GM19324 (cell line): Measurements from ENCODE around the gene CTU1.

Experiments
- ATAC-seq: cut with Tn5 transposase; IDR thresholded peaks from one replicate; pipeline ENCODE4 v1.9.1; 2021; ENCODE audit warnings: mild to moderate bottlenecking, moderate library complexity; ENCODE audit not compliant: unreplicated experiment, low FRiP score

The CTU1 gene

GRCh38 chr19:51135004-51135403 lies 26.8 kb upstream of the CTU1 start:
- ATAC-seq, result no peak

DNA sequence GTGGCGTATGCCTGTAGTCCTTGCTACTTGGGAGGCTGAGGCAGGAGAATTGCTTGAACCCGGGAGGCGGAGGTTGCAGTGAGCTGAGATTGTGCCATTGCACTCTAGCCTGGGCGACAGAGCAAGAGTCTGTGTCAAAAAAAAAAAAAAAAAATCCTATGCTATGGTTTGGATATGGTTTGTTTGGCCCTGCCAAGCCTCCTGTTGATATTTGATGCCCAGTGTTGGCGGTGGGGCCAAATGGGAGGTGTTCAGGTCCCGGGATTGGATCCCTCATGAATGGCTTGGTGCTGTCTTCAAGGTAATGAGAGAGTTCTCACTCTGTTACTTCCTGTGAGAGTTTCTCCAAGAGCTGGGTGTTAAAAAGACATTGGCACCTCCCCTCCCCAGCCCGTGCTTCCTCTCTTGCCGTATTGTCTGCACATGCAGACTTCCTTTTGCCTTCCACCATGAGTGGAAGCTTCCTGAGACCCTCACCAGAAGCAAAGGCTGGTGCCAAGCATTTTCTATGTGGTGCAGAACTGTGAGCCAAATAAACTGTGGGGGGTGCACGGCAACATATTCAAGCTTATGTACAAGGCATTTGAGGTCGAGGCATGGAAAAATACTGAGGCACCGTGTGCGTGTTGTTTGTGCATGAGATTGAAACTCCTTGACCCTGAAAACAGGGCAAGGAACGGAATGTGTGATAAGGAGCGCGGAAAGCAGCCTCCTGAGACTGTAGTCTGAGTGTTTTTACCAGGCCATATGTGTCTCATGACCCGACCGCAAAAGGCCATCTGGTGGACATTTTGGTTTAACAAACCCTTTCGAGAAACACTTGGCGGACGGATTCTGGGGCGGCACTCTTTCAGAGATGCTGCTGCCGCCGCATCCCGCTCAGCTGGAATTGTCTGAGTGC lies 23.8 kb upstream of the CTU1 start:
- no peak for ATAC-seq

DNA sequence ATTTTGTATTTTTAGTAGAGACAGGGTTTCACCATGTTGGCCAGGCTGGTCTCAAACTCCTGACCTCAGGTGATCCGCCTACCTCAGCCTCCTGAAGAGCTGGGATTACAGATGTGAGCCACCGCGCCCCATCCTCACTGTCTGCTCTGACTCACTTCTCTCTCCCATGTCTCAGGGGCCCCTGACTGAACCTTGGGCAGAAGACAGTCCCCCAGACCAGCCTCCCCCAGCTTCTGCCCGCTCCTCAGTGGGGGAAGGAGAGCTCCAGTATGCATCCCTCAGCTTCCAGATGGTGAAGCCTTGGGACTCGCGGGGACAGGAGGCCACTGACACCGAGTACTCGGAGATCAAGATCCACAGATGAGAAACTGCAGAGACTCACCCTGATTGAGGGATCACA lies 21.5 kb upstream of the CTU1 start:
- no peak for ATAC-seq

- ATAC-seq, result no peak
These were observed 20.0 kb upstream of the CTU1 start for GRCh38 chr19:51128227-51128626.

- no peak for ATAC-seq
These were observed 19.5 kb upstream of the CTU1 start for GRCh38 chr19:51127755-51128154.

DNA sequence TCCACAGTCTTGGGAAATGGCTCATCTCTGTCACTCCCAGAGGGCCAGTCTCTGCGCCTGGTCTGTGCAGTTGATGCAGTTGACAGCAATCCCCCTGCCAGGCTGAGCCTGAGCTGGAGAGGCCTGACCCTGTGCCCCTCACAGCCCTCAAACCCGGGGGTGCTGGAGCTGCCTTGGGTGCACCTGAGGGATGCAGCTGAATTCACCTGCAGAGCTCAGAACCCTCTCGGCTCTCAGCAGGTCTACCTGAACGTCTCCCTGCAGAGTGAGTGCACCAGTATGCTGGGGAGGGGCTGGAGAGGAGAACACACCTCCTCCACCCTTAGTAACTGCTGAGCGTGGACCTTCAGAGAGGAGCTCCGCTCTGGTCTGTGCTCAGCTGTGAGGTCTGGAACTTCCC lies 18.8 kb upstream of the CTU1 start:
- no peak for ATAC-seq

DNA sequence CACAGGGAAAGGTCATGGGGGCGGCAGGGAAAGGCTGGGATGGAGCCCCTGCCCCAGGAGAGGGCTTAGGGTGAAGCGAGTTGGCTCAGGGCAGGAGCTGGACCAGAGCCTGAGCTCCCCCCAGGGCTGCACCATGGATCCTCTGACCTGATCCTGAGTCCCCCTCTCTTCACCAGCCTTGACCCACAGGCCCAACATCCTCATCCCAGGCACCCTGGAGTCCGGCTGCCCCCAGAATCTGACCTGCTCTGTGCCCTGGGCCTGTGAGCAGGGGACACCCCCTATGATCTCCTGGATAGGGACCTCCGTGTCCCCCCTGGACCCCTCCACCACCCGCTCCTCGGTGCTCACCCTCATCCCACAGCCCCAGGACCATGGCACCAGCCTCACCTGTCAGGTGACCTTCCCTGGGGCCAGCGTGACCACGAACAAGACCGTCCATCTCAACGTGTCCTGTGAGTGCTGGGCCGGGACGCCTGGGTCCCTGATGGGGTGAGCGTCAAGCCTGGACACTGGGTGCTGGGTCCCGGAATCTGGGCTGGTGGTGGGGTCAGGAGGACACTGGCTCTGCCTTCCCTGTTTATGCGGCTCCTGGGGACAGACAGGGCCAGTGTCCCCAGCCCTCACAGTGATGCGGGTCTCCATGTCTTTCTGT lies 17.3 kb upstream of the CTU1 start:
- ATAC-seq, result no peak

- no peak for ATAC-seq
These were observed 16.5 kb upstream of the CTU1 start, which contains the start of gene SIGLEC9 for GRCh38 chr19:51124729-51125128. TSS of gene SIGLEC9 (plus strand) at chr19:51124906. CDS start at chr19:51124975, 69 bp downstream.

DNA sequence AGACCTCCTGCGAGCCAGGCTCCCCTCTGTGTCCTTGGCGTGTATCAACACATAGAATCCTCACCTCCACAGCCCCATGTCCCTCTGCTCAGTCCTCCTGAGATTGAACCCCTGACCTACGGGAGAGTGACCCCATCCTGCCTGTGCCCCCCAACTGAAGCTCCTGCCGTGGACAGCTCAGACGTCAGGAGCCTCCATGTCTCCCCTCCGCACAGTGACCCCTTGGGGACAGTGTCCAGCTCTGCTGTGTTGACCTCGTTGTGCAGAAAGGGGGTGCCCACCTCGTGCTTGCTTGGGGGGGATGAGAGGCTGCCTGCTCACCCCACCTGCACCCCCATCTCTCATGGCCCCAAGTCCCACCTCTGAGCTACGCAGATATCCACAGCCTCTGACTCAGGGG lies 16.0 kb upstream of the CTU1 start:
- ATAC-seq, result no peak

DNA sequence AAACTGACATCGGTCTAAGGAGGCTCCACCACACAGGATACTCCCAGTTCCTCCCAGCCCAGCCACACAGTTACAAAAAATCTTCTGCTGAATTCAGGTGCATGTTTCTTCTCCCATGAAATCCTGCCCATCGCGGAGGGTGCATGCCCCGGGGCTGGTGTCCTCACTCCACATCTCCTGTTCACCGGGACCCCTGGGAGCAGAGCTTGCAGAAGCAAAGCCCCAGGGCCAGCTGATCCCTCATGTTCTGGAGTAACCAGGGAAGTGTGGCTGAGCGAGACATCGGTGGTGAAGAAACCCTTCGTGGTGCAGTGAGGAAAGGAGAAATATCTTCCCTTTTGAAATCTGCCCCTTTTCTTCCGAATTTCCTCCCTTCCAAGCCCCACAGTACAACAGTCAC lies 15.6 kb upstream of the CTU1 start:
- no peak for ATAC-seq

- no peak for ATAC-seq
These were observed 15.2 kb upstream of the CTU1 start for GRCh38 chr19:51123381-51123800.

GRCh38 chr19:51122112-51122981 lies 14.1 kb upstream of the CTU1 start:
- no peak for ATAC-seq

- no peak for ATAC-seq
These were observed 13.0 kb upstream of the CTU1 start for GRCh38 chr19:51121257-51121656.

GRCh38 chr19:51120160-51120559 lies 12.0 kb upstream of the CTU1 start:
- no peak for ATAC-seq

- ATAC-seq, result no peak
These were observed 11.4 kb upstream of the CTU1 start for GRCh38 chr19:51119611-51120010.

- no peak for ATAC-seq
These were observed 10.9 kb upstream of the CTU1 start for GRCh38 chr19:51119101-51119500.

- no peak for ATAC-seq
These were observed 8.6 kb upstream of the CTU1 start for GRCh38 chr19:51116736-51117286.

DNA sequence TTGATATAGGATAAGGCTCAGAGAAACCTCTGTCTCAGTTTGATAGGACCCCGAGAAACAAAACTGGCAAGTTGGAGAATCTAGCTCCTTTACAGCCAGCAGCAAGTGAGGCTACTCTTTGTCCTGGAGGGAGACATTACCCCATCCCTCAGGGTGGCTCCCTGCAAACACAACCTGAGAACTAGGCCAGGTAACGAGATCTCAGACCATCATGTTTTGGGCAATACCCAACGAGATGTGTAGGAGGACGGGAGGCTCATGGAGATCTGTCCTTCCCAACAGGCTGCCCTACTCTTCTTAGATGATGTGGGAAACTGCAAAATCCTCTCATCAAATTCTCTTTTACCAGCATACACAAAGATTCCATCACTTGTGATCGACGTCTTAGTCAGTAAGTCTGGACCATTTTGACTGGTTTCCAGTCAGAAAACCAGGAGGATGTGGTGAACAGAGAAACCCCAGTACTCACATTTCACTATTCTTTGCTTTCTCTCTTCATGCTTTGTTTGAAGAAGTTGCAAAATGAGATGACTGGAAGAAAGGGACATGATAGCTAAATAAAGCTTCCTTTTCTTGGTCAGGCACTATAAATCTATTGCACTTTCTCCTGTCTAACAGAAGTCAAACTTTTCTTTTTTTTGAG lies 6.0 kb upstream of the CTU1 start:
- no peak for ATAC-seq

DNA sequence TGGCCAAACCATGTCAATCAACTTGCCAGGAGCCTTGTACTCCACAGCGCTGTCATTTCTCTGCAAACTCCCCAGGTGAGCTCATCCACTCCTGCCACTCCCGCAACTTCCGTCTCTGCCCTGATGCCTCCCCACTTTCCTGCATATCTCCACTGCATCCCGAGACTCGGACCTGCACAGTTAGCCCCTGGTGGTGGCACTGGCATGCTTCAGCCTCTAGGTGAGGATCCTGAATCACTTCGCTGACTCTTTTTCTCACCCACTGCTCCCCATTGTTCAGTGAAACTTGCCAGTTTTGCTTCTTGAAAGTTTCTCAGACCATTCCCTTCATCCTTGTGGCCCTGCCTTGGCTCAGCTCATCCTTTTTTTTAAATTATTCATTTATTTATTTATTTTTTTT lies 3.4 kb upstream of the CTU1 start:
- ATAC-seq, result no peak

- ATAC-seq, result no peak
These were observed 2.4 kb upstream of the CTU1 start for GRCh38 chr19:51110666-51110971.
